OCI-LY3 (cell line): ENCODE results near the gene KRT13.

Source experiments
- CTCF ChIP-seq: fragments of 200-600, 300-600 bp; sonication (generic); IDR thresholded peaks from 2 replicates; pipeline ENCODE4 v1.5.1; 2014; ENCODE audit warnings: antibody characterized with exemption, low read length, low read depth
- EZH2phosphoT487 ChIP-seq: fragments of 200-600 bp; shearing (Covaris generic); IDR thresholded peaks from 2 replicates; pipeline ENCODE4 v1.6.1; 2018; ENCODE audit warnings: antibody characterized with exemption, mixed run types, low read depth

- TF ChIP-seq CTCF (no peak), EZH2phosphoT487 (no peak)
Measured at GRCh38 chr17:41518789-41519449, 13.5 kb upstream of the KRT13 start, which contains the start of gene KRT15.
